GM12864 (cell line): Measurements from ENCODE around the gene ADAM19.
A peak's percentile ranks its signal among the peaks of the same experiment; 100 is the strongest.
"Not testable (repeated sequence)": the region's sequence is repeated elsewhere in the genome, so short reads cannot be mapped to it uniquely, and the experiment has no call there.

ENCODE experiments used
- DNase-seq: peaks from one replicate; pipeline ENCODE4 v3.0.0-alpha.2; 2011; ENCODE audit warnings: low read depth
- H3K4me3 ChIP-seq: 2 replicates; pipeline ENCODE4 v1.5.1; 2011; ENCODE audit warnings: mild to moderate bottlenecking, low read depth, low read length, control low read depth
- CTCF ChIP-seq: IDR thresholded peaks from 2 replicates; pipeline ENCODE4 v1.5.1; 2011; ENCODE audit warnings: low read depth, mild to moderate bottlenecking, moderate library complexity, low read length, control low read depth, inconsistent platforms; ENCODE audit errors: missing control alignments

Gene ADAM19

DNA sequence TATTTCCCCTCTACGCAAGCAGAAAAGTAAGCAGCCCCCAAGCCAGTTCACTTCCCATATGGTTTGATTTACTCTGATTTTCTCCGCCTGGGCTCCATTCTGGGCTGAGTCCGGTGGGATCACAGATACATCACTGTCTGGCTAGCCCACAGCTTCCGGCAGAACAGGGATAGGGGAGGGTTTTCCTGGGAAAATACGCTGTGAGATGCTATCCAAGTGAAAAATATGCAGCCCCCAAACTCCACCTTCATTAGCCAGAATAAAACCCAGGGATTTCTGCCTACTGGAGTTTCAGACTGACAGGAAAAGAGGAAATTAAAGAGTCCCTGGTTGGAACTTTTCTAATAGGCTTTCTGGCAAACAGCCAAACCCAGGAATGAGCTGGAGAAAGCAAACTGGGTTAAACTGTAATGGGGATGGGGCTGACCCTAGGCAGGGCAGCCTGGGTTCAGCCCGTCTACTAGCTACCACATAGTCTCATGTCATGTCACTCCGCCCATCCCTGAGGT lies 132.5 kb downstream of the ADAM19 start:
- no peak overlapping the region for H3K4me3 ChIP-seq
- no peak for DNase-seq
- no peak for TF ChIP-seq CTCF

GRCh38 chr5:157434096-157434495 lies 141.5 kb downstream of the ADAM19 start:
- no peak for TF ChIP-seq CTCF
- H3K4me3 ChIP-seq = no peak overlapping the region
- DNase-seq = no peak

DNA sequence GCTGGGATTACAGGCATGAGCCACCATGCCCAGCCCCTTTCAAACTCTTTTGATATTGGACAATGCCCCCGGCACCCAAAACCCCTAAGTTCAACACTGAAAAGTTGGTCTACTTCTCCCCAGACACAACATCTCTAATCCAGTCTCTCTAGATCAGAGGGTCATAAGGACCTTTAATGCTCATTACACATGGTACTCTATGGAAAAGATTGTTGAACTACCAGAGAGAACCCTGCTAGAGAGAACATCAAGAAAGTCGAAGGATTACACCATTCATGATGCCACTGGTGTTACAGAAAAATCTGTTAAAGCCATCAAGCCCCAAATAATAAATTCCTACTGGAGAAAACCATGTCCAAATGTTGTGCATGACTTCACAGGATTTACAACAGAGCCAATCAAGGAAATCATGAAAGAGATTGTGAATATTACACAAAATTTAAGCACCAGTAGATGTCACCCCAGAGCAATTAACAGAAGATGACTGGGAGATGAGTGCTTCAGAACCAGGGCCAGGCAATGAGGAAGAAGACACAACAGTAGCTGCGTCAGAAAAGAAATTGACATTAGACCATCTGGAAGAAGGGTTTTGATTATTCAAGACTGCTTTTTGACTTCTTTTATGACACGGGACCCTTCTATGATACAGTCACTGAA lies 143.9 kb downstream of the ADAM19 start:
- no peak overlapping the region for H3K4me3 ChIP-seq
- peak; percentile 40 for TF ChIP-seq CTCF
- peak; percentile 57 for DNase-seq

DNA sequence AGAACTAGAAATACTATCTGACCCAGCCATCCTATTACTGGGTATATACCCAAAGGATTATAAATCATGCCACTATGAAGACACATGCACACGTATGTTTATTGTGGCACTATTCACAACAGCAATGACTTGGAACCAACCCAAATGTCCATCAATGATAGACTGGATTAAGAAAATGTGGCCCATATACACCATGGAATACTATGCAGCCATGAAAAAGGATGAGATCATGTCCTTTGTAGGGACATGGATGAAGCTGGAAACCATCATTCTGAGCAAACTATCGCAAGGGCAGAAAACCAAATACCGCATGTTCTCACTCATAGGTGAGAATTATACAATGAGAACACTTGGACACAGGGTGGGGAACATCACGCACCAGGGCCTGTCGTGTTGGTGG lies 145.7 kb downstream of the ADAM19 start:
- DNase-seq, H3K4me3 ChIP-seq: not testable (repeated sequence)
